Measurements from ENCODE around the gene PSD. TPM values are rescaled to one million over a fixed set of nuclear protein-coding genes. Genes with fewer than 3 reads are reported as not detected.

Gene PSD
- total and polyA plus RNA-seq, 9 of the 15 experiments (the other 6 are each of a cell fraction or from before 2014, with no cell fraction given), result 0.11 to 1.7 (median 0.54) TPM; not detected in 2

DNA sequence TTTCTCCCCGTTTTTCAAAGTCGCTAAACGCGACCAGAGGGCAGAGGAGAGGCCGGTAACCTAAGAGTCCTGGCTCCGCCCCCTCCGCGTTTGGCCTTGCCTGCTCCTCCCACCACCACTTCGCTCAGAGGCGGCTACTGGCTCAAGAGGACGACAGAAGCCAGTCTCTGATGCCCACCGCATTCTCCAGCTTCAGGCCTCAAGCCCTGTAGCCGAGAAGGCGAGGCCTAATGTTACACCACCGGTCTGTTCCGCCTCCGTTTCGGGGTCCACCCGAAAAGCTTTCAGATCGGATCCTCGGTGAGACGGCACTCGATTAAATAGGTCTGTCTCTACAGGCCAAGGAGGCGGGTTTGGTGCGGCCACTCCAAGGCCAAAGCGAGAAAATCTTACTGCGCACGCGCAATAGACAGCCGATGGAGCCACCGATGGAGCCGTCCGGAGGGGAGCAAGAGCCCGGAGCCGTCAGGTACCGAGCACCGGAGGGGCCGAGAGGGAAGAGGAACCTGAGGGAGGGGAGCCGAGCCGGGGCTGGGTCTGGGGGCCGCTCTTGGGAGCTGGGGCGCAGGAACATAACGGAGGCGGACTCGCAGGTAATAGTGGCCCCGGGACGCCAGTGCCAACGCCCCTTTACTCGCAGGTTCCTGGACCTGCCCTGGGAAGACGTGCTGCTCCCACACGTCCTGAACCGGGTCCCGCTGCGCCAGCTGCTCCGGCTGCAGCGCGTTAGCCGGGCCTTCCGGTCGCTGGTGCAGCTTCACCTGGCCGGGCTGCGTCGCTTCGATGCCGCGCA is 2.3 kb upstream of the PSD start, which contains the start of gene FBXL15 (continued):
- TF ChIP-seq, protein P1, sequence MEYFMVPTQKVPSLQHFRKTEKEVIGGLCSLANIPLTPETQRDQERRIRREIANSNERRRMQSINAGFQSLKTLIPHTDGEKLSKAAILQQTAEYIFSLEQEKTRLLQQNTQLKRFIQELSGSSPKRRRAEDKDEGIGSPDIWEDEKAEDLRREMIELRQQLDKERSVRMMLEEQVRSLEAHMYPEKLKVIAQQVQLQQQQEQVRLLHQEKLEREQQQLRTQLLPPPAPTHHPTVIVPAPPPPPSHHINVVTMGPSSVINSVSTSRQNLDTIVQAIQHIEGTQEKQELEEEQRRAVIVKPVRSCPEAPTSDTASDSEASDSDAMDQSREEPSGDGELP (CRISPR knock-in tag; IDR thresholded peaks at IDR 0.05; ENCODE audit: borderline replicate concordance), result peak; percentile 86
- TF ChIP-seq ETV1 (tag; conservative IDR thresholded peaks at IDR 0.05; ENCODE audit: low read depth) (0 out of 2 replicates have a peak, but pooled peaks have one; percentile 50), TOE1 (IDR thresholded peaks at IDR 0.05; ENCODE audit: borderline replicate concordance) (peak; percentile 91), TOE1 (CRISPR knock-in tag; IDR thresholded peaks at IDR 0.05; ENCODE audit: borderline replicate concordance, low read depth) (no peak), ZFX (CRISPR knock-in tag; IDR thresholded peaks at IDR 0.05) (peak; percentile 93), HNRNPLL (IDR thresholded peaks at IDR 0.05; ENCODE audit: low read depth, low read length, poor library complexity, severe bottlenecking) (no peak), TRIM25 (IDR thresholded peaks at IDR 0.05; ENCODE audit: borderline replicate concordance) (0 out of 2 replicates have a peak, but pooled peaks have one; percentile 33), NFYB (IDR thresholded peaks at IDR 0.05; ENCODE audit: extremely low read depth, insufficient read length) (no peak), HLTF (IDR thresholded peaks at IDR 0.05) (peak; percentile 80; the same call in 1 of the 2 replicates), ZFP30 (CRISPR knock-in tag; IDR thresholded peaks at IDR 0.05; ENCODE audit: borderline replicate concordance) (no peak), HNRNPL (IDR thresholded peaks at IDR 0.05; ENCODE audit: low read depth, low read length) (no peak), TFAM (CRISPR knock-in tag; conservative IDR thresholded peaks at IDR 0.05) (no peak), PHTF2 (CRISPR knock-in tag; IDR thresholded peaks at IDR 0.05) (no peak), TRIM28 (IDR thresholded peaks at IDR 0.05) (no peak), MAZ (CRISPR knock-in tag; conservative IDR thresholded peaks at IDR 0.05 in 1 of 2, IDR thresholded peaks at IDR 0.05 in 1 of 2) (peak; percentile 59 to 81; a peak in 3 of 4 replicates), ATF3 (IDR thresholded peaks at IDR 0.05) (no peak), ATF3 (CRISPR knock-in tag; conservative IDR thresholded peaks at IDR 0.05) (no peak), GABPB1 (CRISPR knock-in tag; IDR thresholded peaks at IDR 0.05) (peak; percentile 96), LARP7 (IDR thresholded peaks at IDR 0.05) (0 out of 2 replicates have a peak, but pooled peaks have one; percentile 76), ELF1 (tag; IDR thresholded peaks at IDR 0.05) (peak; percentile 64)
- TF ChIP-seq, protein P2, sequence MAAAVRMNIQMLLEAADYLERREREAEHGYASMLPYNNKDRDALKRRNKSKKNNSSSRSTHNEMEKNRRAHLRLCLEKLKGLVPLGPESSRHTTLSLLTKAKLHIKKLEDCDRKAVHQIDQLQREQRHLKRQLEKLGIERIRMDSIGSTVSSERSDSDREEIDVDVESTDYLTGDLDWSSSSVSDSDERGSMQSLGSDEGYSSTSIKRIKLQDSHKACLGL (CRISPR knock-in tag; IDR thresholded peaks at IDR 0.05; ENCODE audit: borderline replicate concordance, poor library complexity, severe bottlenecking), result no peak
- TF ChIP-seq, protein P3, sequence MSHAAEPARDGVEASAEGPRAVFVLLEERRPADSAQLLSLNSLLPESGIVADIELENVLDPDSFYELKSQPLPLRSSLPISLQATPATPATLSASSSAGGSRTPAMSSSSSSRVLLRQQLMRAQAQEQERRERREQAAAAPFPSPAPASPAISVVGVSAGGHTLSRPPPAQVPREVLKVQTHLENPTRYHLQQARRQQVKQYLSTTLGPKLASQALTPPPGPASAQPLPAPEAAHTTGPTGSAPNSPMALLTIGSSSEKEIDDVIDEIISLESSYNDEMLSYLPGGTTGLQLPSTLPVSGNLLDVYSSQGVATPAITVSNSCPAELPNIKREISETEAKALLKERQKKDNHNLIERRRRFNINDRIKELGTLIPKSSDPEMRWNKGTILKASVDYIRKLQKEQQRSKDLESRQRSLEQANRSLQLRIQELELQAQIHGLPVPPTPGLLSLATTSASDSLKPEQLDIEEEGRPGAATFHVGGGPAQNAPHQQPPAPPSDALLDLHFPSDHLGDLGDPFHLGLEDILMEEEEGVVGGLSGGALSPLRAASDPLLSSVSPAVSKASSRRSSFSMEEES (CRISPR knock-in tag; IDR thresholded peaks at IDR 0.05), result no peak
